ENCODE results near the gene CXCL3.

CXCL3 gene

DNA sequence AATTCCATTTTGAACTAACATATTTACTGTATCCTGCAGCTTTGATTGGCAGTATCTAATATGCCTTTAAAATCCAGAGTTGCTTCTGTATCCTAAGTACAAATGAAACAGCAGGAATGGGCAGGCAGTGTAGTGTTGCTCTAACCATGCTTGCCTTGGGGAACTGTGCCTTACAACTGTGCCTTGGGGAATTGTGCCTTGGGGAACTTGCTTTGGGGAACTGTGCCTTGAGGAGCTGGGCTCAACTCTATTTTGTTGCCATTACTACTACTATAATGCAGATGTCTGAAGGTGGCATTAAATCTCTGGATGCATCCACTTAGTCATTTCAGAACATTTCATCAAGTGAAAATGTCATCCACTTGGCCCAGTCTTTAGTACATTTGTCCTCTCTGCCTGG is 6.9 kb downstream of the CXCL3 start:
- H3K9me3 ChIP-seq (ENCODE audit: insufficient read depth, low read length): no peaks in the 10 kb centered on the region
- no peaks in the 10 kb centered on the region for H3K4me1 ChIP-seq (ENCODE audit: insufficient read depth, insufficient read length)
- no peak overlapping the region for H3K4me3 ChIP-seq (ENCODE audit: insufficient read length, low read depth)
- H3K9ac ChIP-seq (ENCODE audit: insufficient read length, low read depth): no peak overlapping the region
- DNase-seq (ENCODE audit: low read depth, low spot score): no peak
- H3K27me3 ChIP-seq (ENCODE audit: insufficient read depth, insufficient read length): no peaks in the 10 kb centered on the region
- TF ChIP-seq YY1 (IDR thresholded peaks at IDR 0.05; ENCODE audit: insufficient read depth, insufficient read length) (no peak), SUZ12 (IDR thresholded peaks at IDR 0.05; ENCODE audit: extremely low read depth, insufficient read depth, insufficient read length) (no peak), ZNF274 (IDR thresholded peaks at IDR 0.05; ENCODE audit: low read depth, low read length) (no peak)
- H3K36me3 ChIP-seq (ENCODE audit: insufficient read depth, insufficient read length, low read length): no peaks in the 10 kb centered on the region

DNA sequence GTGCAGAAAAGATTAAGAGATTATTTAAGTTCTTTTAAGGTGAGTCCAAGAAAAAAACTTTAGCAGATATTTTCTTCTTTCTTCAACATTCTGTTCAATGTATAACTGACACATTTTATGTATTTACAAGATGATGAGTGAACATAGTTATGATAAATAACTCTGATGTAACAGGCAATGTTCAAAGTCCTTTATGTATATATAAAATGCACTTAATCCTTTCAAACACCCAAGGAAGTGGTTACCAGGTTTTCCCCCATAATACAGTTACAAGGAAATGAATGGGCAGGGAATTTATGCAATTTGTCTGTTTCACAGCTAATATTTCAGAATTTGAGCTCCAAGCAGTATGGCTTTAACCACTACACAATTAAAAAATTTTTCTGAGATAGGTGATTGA is 8.2 kb downstream of the CXCL3 start:
- Histone ChIP-seq H3K9ac (ENCODE audit: insufficient read length, low read depth) (no peak overlapping the region), H3K4me1 (ENCODE audit: insufficient read depth, insufficient read length) (no peaks in the 10 kb centered on the region), H3K4me3 (ENCODE audit: insufficient read length, low read depth) (no peak overlapping the region), H3K27me3 (ENCODE audit: insufficient read depth, insufficient read length) (no peaks in the 10 kb centered on the region), H3K36me3 (ENCODE audit: insufficient read depth, insufficient read length, low read length) (no peaks in the 10 kb centered on the region), H3K9me3 (ENCODE audit: insufficient read depth, low read length) (no peaks in the 10 kb centered on the region)
- no peak for DNase-seq (ENCODE audit: low read depth, low spot score)
- TF ChIP-seq SUZ12 (IDR thresholded peaks at IDR 0.05; ENCODE audit: extremely low read depth, insufficient read depth, insufficient read length) (no peak), YY1 (IDR thresholded peaks at IDR 0.05; ENCODE audit: insufficient read depth, insufficient read length) (no peak), ZNF274 (IDR thresholded peaks at IDR 0.05; ENCODE audit: low read depth, low read length) (no peak)

DNA sequence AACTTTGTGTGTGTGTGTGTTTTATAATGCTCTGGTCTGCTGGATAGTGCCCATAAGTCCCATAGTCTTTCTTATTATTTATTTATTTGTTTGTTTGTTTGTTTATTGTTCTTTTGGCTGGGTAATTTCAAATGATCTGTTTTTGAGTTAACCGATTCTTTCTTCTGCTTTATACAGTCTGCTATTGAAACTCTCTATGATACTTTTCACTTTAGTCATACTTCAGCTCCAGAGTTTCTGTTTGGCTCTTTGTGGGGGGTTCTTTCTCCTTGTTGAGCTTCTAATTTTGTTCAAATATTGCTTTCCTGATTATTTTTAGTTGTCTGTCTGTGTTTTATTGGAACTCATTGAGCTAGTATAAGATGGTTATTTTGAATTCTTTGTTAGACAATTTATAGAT is 10.0 kb downstream of the CXCL3 start:
- H3K4me3 ChIP-seq (ENCODE audit: insufficient read length, low read depth): no peak overlapping the region
- no peaks in the 10 kb centered on the region for H3K36me3 ChIP-seq (ENCODE audit: insufficient read depth, insufficient read length, low read length)
- no peaks in the 10 kb centered on the region for H3K27me3 ChIP-seq (ENCODE audit: insufficient read depth, insufficient read length)
- H3K4me1 ChIP-seq (ENCODE audit: insufficient read depth, insufficient read length): no peaks in the 10 kb centered on the region
- H3K9ac ChIP-seq (ENCODE audit: insufficient read length, low read depth): no peak overlapping the region
- TF ChIP-seq ZNF274 (IDR thresholded peaks at IDR 0.05; ENCODE audit: low read depth, low read length) (no peak), YY1 (IDR thresholded peaks at IDR 0.05; ENCODE audit: insufficient read depth, insufficient read length) (no peak), SUZ12 (IDR thresholded peaks at IDR 0.05; ENCODE audit: extremely low read depth, insufficient read depth, insufficient read length) (no peak)
- no peaks in the 10 kb centered on the region for H3K9me3 ChIP-seq (ENCODE audit: insufficient read depth, low read length)
- no peak for DNase-seq (ENCODE audit: low read depth, low spot score)

DNA sequence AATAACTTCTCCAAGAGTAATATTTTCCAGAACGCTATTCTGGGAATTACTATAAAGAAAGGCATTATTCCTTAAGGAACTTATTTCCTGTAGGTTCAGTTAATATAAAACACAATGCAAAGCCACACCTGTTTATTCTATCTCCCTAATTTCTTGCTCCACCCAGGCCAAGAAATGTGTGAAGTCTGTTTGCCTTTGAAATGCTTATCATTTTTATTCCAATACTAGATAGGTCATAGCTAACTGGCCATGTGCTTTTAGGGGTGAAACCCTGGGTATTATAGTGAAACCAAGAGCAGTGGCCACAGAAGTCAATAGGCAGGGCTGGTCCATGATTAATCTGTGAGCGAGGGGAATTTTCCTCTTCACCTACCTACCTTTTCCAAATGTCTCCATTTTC is 14.8 kb downstream of the CXCL3 start:
- Histone ChIP-seq H3K4me1 (ENCODE audit: insufficient read depth, insufficient read length) (no peaks in the 10 kb centered on the region), H3K36me3 (ENCODE audit: insufficient read depth, insufficient read length, low read length) (no peaks in the 10 kb centered on the region), H3K9ac (ENCODE audit: insufficient read length, low read depth) (no peak overlapping the region), H3K9me3 (ENCODE audit: insufficient read depth, low read length) (no peaks in the 10 kb centered on the region), H3K27me3 (ENCODE audit: insufficient read depth, insufficient read length) (no peaks in the 10 kb centered on the region), H3K4me3 (ENCODE audit: insufficient read length, low read depth) (no peak overlapping the region)
- no peak for TF ChIP-seq YY1 (IDR thresholded peaks at IDR 0.05; ENCODE audit: insufficient read depth, insufficient read length)
- TF ChIP-seq SUZ12 (IDR thresholded peaks at IDR 0.05; ENCODE audit: extremely low read depth, insufficient read depth, insufficient read length): no peak
- TF ChIP-seq ZNF274 (IDR thresholded peaks at IDR 0.05; ENCODE audit: low read depth, low read length): no peak
- DNase-seq (ENCODE audit: low read depth, low spot score): no peak

DNA sequence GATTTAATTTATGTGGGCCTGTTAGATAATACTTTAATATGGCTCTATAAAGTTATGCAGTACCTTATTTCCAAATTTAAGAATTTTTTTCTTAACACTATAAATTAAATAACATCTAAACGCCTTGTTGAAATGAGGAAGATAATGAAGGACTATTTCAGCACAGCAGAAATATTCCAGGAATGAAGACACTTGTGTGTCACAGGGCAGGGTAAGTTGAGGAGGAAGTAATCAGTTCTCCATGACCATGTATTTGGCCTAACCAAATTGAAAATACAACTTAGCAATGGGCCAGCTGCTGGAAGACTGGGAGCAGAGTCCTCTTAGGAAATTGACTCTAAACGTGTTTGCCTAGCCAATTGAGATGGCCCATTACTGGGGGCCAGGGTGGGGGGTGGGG is 16.9 kb downstream of the CXCL3 start:
- Histone ChIP-seq H3K36me3 (ENCODE audit: insufficient read depth, insufficient read length, low read length) (no peaks in the 10 kb centered on the region), H3K9ac (ENCODE audit: insufficient read length, low read depth) (no peak overlapping the region), H3K4me1 (ENCODE audit: insufficient read depth, insufficient read length) (no peaks in the 10 kb centered on the region), H3K4me3 (ENCODE audit: insufficient read length, low read depth) (no peak overlapping the region), H3K9me3 (ENCODE audit: insufficient read depth, low read length) (no peaks in the 10 kb centered on the region), H3K27me3 (ENCODE audit: insufficient read depth, insufficient read length) (no peaks in the 10 kb centered on the region)
- no peak for DNase-seq (ENCODE audit: low read depth, low spot score)
- no peak for TF ChIP-seq ZNF274 (IDR thresholded peaks at IDR 0.05; ENCODE audit: low read depth, low read length)
- TF ChIP-seq SUZ12 (IDR thresholded peaks at IDR 0.05; ENCODE audit: extremely low read depth, insufficient read depth, insufficient read length): no peak
- no peak for TF ChIP-seq YY1 (IDR thresholded peaks at IDR 0.05; ENCODE audit: insufficient read depth, insufficient read length)

- Histone ChIP-seq H3K9ac (ENCODE audit: insufficient read length, low read depth) (no peak overlapping the region), H3K27me3 (ENCODE audit: insufficient read depth, insufficient read length) (no peaks in the 10 kb centered on the region), H3K4me1 (ENCODE audit: insufficient read depth, insufficient read length) (no peaks in the 10 kb centered on the region), H3K4me3 (ENCODE audit: insufficient read length, low read depth) (no peak overlapping the region), H3K9me3 (ENCODE audit: insufficient read depth, low read length) (no peaks in the 10 kb centered on the region), H3K36me3 (ENCODE audit: insufficient read depth, insufficient read length, low read length) (no peaks in the 10 kb centered on the region)
- TF ChIP-seq YY1 (IDR thresholded peaks at IDR 0.05; ENCODE audit: insufficient read depth, insufficient read length) (no peak), SUZ12 (IDR thresholded peaks at IDR 0.05; ENCODE audit: extremely low read depth, insufficient read depth, insufficient read length) (no peak), ZNF274 (IDR thresholded peaks at IDR 0.05; ENCODE audit: low read depth, low read length) (no peak)
- DNase-seq (ENCODE audit: low read depth, low spot score): no peak
Observed at GRCh38 chr4:74018771-74019170, 19.7 kb downstream of the CXCL3 start.

DNA sequence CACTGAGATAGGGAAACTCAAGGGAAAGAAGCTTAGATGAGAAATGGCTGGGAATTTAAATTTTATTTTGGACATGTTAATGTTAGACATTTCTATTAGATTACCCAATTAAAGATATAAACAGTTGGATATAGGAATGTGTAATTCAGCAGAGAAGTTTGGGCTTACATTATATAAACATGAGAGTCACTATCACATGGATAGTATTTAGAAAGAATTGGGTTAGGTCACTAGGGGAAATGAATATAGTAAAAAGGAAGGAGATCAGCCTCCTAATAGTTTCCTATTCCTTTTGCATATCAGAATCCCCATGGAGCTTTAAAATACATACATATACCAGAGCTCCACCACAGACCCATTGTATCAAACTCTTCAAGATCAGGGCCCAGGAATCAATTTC is 20.4 kb downstream of the CXCL3 start:
- Histone ChIP-seq H3K4me1 (ENCODE audit: insufficient read depth, insufficient read length) (no peaks in the 10 kb centered on the region), H3K27me3 (ENCODE audit: insufficient read depth, insufficient read length) (no peaks in the 10 kb centered on the region), H3K9ac (ENCODE audit: insufficient read length, low read depth) (no peak overlapping the region), H3K9me3 (ENCODE audit: insufficient read depth, low read length) (no peaks in the 10 kb centered on the region), H3K36me3 (ENCODE audit: insufficient read depth, insufficient read length, low read length) (no peaks in the 10 kb centered on the region), H3K4me3 (ENCODE audit: insufficient read length, low read depth) (no peak overlapping the region)
- no peak for DNase-seq (ENCODE audit: low read depth, low spot score)
- TF ChIP-seq YY1 (IDR thresholded peaks at IDR 0.05; ENCODE audit: insufficient read depth, insufficient read length): no peak
- no peak for TF ChIP-seq ZNF274 (IDR thresholded peaks at IDR 0.05; ENCODE audit: low read depth, low read length)
- TF ChIP-seq SUZ12 (IDR thresholded peaks at IDR 0.05; ENCODE audit: extremely low read depth, insufficient read depth, insufficient read length): no peak

DNA sequence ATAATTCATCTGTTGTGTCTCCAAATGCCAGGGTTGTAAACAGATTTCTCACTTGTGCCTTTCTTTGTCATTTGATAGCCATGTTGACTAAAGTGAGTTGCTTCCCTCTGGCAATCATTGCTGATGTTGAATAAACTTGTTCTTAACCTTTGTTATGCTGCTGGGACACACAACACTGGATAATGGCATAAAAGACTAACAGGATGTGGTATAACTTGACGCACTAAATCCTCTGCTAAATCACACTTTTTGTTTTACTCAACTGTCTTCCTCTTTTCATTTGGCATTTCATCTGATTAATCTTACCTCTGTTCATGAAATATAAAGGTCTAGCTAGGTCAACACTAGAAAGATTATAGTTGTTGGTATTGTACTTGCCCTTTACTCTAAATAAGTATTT is 22.4 kb downstream of the CXCL3 start:
- no peak overlapping the region for H3K9ac ChIP-seq (ENCODE audit: insufficient read length, low read depth)
- no peak overlapping the region for H3K4me3 ChIP-seq (ENCODE audit: insufficient read length, low read depth)
- no peak for TF ChIP-seq SUZ12 (IDR thresholded peaks at IDR 0.05; ENCODE audit: extremely low read depth, insufficient read depth, insufficient read length)
- TF ChIP-seq ZNF274 (IDR thresholded peaks at IDR 0.05; ENCODE audit: low read depth, low read length): no peak
- no peak for TF ChIP-seq YY1 (IDR thresholded peaks at IDR 0.05; ENCODE audit: insufficient read depth, insufficient read length)
- H3K9me3 ChIP-seq (ENCODE audit: insufficient read depth, low read length): no peaks in the 10 kb centered on the region
- H3K27me3 ChIP-seq (ENCODE audit: insufficient read depth, insufficient read length): no peaks in the 10 kb centered on the region
- no peaks in the 10 kb centered on the region for H3K4me1 ChIP-seq (ENCODE audit: insufficient read depth, insufficient read length)
- DNase-seq (ENCODE audit: low read depth, low spot score): no peak
- no peaks in the 10 kb centered on the region for H3K36me3 ChIP-seq (ENCODE audit: insufficient read depth, insufficient read length, low read length)

Measured in NT2/D1 (cell line).